SK-N-SH (cell line): ENCODE data around the gene CENPE. TPM values are rescaled to one million over a fixed set of nuclear protein-coding genes. Genes with fewer than 3 reads are reported as not detected.

ENCODE experiments used
- CTCF ChIA-PET: fragments of 300-600, 350-600 bp; formaldehyde crosslinking; extraction: SDS; loops from one replicate; lab custom pipeline; 2021; lab: Yijun Ruan, JAX
- POLR2A ChIA-PET: fragments of 350-600 bp; sonication (Branson Sonifier 250); formaldehyde crosslinking; extraction: SDS; loops from one replicate; lab custom pipeline; 2020; ENCODE audit warnings: antibody characterized with exemption, inconsistent platforms; lab: Yijun Ruan, JAX
- DNase-seq: peaks from one replicate; pipeline ENCODE4 v3.0.0; 2012
- H2AFZ ChIP-seq: fragments of 200-600 bp; sonication (generic); 2 replicates; pipeline ENCODE4 v1.8.1; 2016; ENCODE audit warnings: antibody characterized with exemption, mild to moderate bottlenecking, low read depth
- H3F3A ChIP-seq: fragments of 200-600 bp; sonication (generic); replicated peaks from 2 replicates; pipeline ENCODE3; 2016; ENCODE audit warnings: antibody characterized with exemption, mild to moderate bottlenecking; ENCODE audit not compliant: insufficient read depth
- H3K27ac ChIP-seq, 2 experiments: fragments of 200-500 bp in 1 of 2; fragments of 200-600 bp in 1 of 2; sonication (Bioruptor generic) in 1 of 2; sonication (generic), shearing (Covaris generic) in 1 of 2; 2 replicates each; pipeline versions ENCODE4 v1.5.1 to v1.6.1; 2014 to 2016; ENCODE audit warnings: low read depth in 2 of 2, inconsistent platforms in 1 of 2, low read length in 1 of 2, mild to moderate bottlenecking in 1 of 2, mixed read lengths in 1 of 2
- H3K27me3 ChIP-seq: fragments of 200-600 bp; sonication (generic), shearing (Covaris generic); 2 replicates; pipeline ENCODE4 v1.6.1; 2016; ENCODE audit warnings: mixed run types; ENCODE audit not compliant: insufficient read depth
- H3K36me3 ChIP-seq, 2 experiments: fragments of 200-500 bp in 1 of 2; fragments of 200-600 bp in 1 of 2; sonication (Bioruptor generic) in 1 of 2; sonication (generic) in 1 of 2; replicated peaks in 1 of 2; 2 replicates each; pipeline versions ENCODE3 to v1.5.1; 2014 to 2016; ENCODE audit warnings: low read length in 1 of 2, mild to moderate bottlenecking in 1 of 2; ENCODE audit not compliant: insufficient read depth in 2 of 2, control insufficient read depth in 1 of 2
- H3K4me1 ChIP-seq, 2 experiments: fragments of 200-500 bp in 1 of 2; fragments of 200-600 bp in 1 of 2; sonication (Bioruptor generic) in 1 of 2; sonication (generic), shearing (Covaris generic) in 1 of 2; 2 replicates each; pipeline versions ENCODE4 v1.5.1 to v1.6.1; 2014 to 2016; ENCODE audit warnings: low read depth in 1 of 2, low read length in 1 of 2, mixed run types in 1 of 2; ENCODE audit not compliant: insufficient read depth in 2 of 2, control insufficient read depth in 1 of 2
- H3K4me2 ChIP-seq: fragments of 200-600 bp; sonication (generic), shearing (Covaris generic); 2 replicates; pipeline ENCODE4 v1.6.1; 2017; ENCODE audit warnings: mixed run types
- H3K4me3 ChIP-seq, 2 experiments: fragments of 200-500 bp in 1 of 2; fragments of 200-600 bp in 1 of 2; sonication (Bioruptor generic) in 1 of 2; sonication (generic), shearing (Covaris generic) in 1 of 2; 2 replicates each; pipeline versions ENCODE4 v1.5.1 to v1.8.1; 2014 to 2016; ENCODE audit warnings: low read depth in 2 of 2, inconsistent platforms in 1 of 2, low read length in 1 of 2, mild to moderate bottlenecking in 1 of 2, mixed read lengths in 1 of 2, moderate library complexity in 1 of 2
- H3K79me2 ChIP-seq: fragments of 200-600 bp; sonication (generic); 2 replicates; pipeline ENCODE4 v1.8.1; 2017; ENCODE audit warnings: mild to moderate bottlenecking; ENCODE audit not compliant: insufficient read depth
- H3K9ac ChIP-seq: fragments of 200-600 bp; sonication (generic); 2 replicates; pipeline ENCODE4 v1.6.1; 2017; ENCODE audit warnings: mixed run types
- H3K9me2 ChIP-seq: fragments of 200-600 bp; sonication (generic); 2 replicates; pipeline ENCODE4 v1.6.1; 2017; ENCODE audit warnings: mixed run types
- H3K9me3 ChIP-seq: fragments of 200-600 bp; sonication (generic); 2 replicates; pipeline ENCODE4 v1.6.1; 2017; ENCODE audit warnings: mixed run types, mild to moderate bottlenecking, moderate library complexity
- H4K20me1 ChIP-seq: fragments of 200-600 bp; sonication (generic); 2 replicates; pipeline ENCODE4 v1.6.1; 2017; ENCODE audit warnings: mild to moderate bottlenecking, mixed run types; ENCODE audit not compliant: insufficient read depth
- CHD2 ChIP-seq: fragments of 150-350 bp; IDR thresholded peaks from 2 replicates; pipeline ENCODE4 v1.6.1; 2018; ENCODE audit warnings: low read length; ENCODE audit not compliant: partially characterized antibody
- FOXJ3 ChIP-seq: sonication (generic); formaldehyde crosslinking; IDR thresholded peaks from 2 replicates; pipeline ENCODE4 v1.5.1; 2020; ENCODE audit warnings: mild to moderate bottlenecking, missing genetic modification reagents
- GATA2 ChIP-seq: sonication (generic); formaldehyde crosslinking; IDR thresholded peaks from 2 replicates; pipeline ENCODE4 v1.5.0; 2020; ENCODE audit warnings: mild to moderate bottlenecking, missing genetic modification reagents
- MEF2A ChIP-seq: IDR thresholded peaks from 2 replicates; pipeline ENCODE4 v1.4.0; 2012; ENCODE audit warnings: low read depth, borderline replicate concordance
- NFIC ChIP-seq: IDR thresholded peaks from 2 replicates; pipeline ENCODE4 v1.4.0; 2012; ENCODE audit warnings: borderline replicate concordance
- POLR2AphosphoS5 ChIP-seq: IDR thresholded peaks from 2 replicates; pipeline ENCODE4 v1.6.1; 2012; ENCODE audit warnings: low read depth, low read length
- RCOR1 ChIP-seq: fragments of 150-350 bp; IDR thresholded peaks from 2 replicates; pipeline ENCODE4 v1.6.1; 2017; ENCODE audit warnings: antibody characterized with exemption, low read length
- SIN3A ChIP-seq: IDR thresholded peaks from 2 replicates; pipeline ENCODE4 v1.6.1; 2012; ENCODE audit warnings: low read depth, mild to moderate bottlenecking, low read length, moderate library complexity, borderline replicate concordance
- TAF1 ChIP-seq: IDR thresholded peaks from 2 replicates; pipeline ENCODE4 v1.6.1; 2012; ENCODE audit warnings: low read depth, mild to moderate bottlenecking, low read length, moderate library complexity, borderline replicate concordance
- YY1 ChIP-seq: IDR thresholded peaks from 2 replicates; pipeline ENCODE4 v1.4.0; 2012; ENCODE audit warnings: low read depth, mild to moderate bottlenecking
- WGBS: methylation state at CpG from one replicate; pipeline ENCODE4 v1.1.6; 2017; ENCODE audit warnings: low lambda C conversion rate; 5-methylcytosine and 5-hydroxymethylcytosine counted together
- polyA plus RNA-seq, 3 experiments: library from polyadenylated mRNA; depleted of rRNA; stranded (reverse); fragments of >200 nt; gene quantifications; 2 replicates each; pipeline ENCODE4 v1.2.3, GENCODE V29; 2012
- TF ChIP-seq, protein P1 (sequence below): IDR thresholded peaks from 2 replicates; pipeline ENCODE4 v1.6.1; 2012; ENCODE audit warnings: mild to moderate bottlenecking, low read depth, low read length, moderate library complexity
- TF ChIP-seq, protein P2 (sequence below): fragments of 150-350 bp; IDR thresholded peaks from 2 replicates; pipeline ENCODE4 v1.6.1; 2016; ENCODE audit warnings: mild to moderate bottlenecking, low read depth, low read length
- TF ChIP-seq, protein P3 (sequence below): IDR thresholded peaks from 2 replicates; pipeline ENCODE4 v1.4.0; 2012; ENCODE audit warnings: low read depth, borderline replicate concordance

CENPE gene
- polyA plus RNA-seq, 1 of the 3 experiments (the other 2 are of a cell fraction), result 1.7 TPM

DNA sequence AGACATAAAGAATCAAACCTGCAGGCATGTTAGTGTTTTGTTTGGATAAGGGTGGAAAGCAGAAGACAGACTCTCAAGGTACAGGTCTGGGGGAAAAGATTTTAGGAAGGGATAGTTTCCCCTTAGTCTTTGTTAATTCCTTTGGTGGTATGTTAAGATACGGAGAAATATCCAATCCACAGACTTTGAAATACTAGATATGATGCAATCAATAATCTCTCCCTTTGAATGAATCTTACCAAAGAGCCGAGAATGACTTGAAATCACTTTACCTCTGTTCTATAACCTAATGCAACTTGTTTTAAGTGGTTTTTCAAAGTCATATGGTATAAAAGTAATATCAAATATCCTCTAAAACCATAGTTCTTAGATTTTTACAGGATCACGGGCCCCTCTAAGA lies 93.3 kb downstream of the CENPE start:
- no peaks in the 10 kb centered on the region for H3K79me2 ChIP-seq
- H2AFZ ChIP-seq, result no peak overlapping the region
- H3K36me3 ChIP-seq, result peaks cover 18 to 27% of the 10 kb centered on the region in 2 experiments
- 97% methylated on average over 3 of the region's 3 CpGs for WGBS
- no peak for TF ChIP-seq RCOR1
- H3K4me3 ChIP-seq, result no peak overlapping the region
- no peak for DNase-seq
- H3K27ac ChIP-seq, result no peak overlapping the region
- H3K27me3 ChIP-seq, result no peaks in the 10 kb centered on the region
- H3K9me3 ChIP-seq, result no peaks in the 10 kb centered on the region
- H3K4me1 ChIP-seq, result peaks cover 0 to 5% of the 10 kb centered on the region in 2 experiments; a peak in 1 of 4 replicates
- H4K20me1 ChIP-seq, result no peaks in the 10 kb centered on the region
- ChIA-PET POLR2A (no interaction called here), CTCF (no interaction called here)
- H3K9ac ChIP-seq, result no peak overlapping the region
- H3K9me2 ChIP-seq, result no peaks in the 10 kb centered on the region
- no peak overlapping the region for H3K4me2 ChIP-seq
- peaks cover 5% of the 10 kb centered on the region for H3F3A ChIP-seq

DNA sequence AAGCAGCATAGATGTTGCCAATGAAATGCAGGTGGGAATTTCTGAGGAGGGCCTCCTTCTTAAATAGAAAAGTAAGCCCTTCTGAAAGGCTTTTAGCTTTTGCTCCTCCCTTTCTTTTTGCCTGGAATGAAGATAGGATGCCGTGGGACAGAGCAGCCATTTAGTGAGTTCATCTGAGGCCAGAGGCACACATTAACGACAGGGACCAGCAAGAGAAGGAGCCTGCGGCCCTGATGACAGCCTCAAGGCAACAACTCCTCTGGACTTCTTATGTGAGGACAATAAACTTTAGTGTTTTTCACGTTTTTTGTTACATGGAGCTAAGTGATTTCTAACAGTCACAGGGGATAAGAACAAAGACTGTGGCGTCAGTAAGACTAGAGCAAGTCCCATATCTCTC lies 97.5 kb downstream of the CENPE start:
- H3K36me3 ChIP-seq, result peaks cover 0 to 4% of the 10 kb centered on the region in 2 experiments
- no peaks in the 10 kb centered on the region for H3K9me3 ChIP-seq
- H3K79me2 ChIP-seq, result peaks cover 10% of the 10 kb centered on the region; the same call in 1 of the 2 replicates
- no peak for DNase-seq
- WGBS, result 52% methylated on average over 5 of the region's 5 CpGs
- no peaks in the 10 kb centered on the region for H4K20me1 ChIP-seq
- no peaks in the 10 kb centered on the region for H3K9me2 ChIP-seq
- H2AFZ ChIP-seq, result 0 out of 2 replicates have a peak overlapping the region, but pooled peaks have one; percentile 54
- no peak overlapping the region for H3K4me3 ChIP-seq
- ChIA-PET CTCF (interaction anchor here (0.7 to 3.0 kb wide), 5 partner anchors 8 to 669 kb away, joined by 3 to 16 read pairs (median 13); no protein-coding TSS in a partner anchor), POLR2A (no interaction called here)
- no peaks in the 10 kb centered on the region for H3K27me3 ChIP-seq
- TF ChIP-seq, protein P1, sequence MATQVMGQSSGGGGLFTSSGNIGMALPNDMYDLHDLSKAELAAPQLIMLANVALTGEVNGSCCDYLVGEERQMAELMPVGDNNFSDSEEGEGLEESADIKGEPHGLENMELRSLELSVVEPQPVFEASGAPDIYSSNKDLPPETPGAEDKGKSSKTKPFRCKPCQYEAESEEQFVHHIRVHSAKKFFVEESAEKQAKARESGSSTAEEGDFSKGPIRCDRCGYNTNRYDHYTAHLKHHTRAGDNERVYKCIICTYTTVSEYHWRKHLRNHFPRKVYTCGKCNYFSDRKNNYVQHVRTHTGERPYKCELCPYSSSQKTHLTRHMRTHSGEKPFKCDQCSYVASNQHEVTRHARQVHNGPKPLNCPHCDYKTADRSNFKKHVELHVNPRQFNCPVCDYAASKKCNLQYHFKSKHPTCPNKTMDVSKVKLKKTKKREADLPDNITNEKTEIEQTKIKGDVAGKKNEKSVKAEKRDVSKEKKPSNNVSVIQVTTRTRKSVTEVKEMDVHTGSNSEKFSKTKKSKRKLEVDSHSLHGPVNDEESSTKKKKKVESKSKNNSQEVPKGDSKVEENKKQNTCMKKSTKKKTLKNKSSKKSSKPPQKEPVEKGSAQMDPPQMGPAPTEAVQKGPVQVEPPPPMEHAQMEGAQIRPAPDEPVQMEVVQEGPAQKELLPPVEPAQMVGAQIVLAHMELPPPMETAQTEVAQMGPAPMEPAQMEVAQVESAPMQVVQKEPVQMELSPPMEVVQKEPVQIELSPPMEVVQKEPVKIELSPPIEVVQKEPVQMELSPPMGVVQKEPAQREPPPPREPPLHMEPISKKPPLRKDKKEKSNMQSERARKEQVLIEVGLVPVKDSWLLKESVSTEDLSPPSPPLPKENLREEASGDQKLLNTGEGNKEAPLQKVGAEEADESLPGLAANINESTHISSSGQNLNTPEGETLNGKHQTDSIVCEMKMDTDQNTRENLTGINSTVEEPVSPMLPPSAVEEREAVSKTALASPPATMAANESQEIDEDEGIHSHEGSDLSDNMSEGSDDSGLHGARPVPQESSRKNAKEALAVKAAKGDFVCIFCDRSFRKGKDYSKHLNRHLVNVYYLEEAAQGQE, result no peak
- TF ChIP-seq NFIC, result no peak
- TF ChIP-seq YY1, result no peak
- TF ChIP-seq FOXJ3 (CRISPR knock-in tag), result no peak
- TF ChIP-seq POLR2AphosphoS5, result no peak
- TF ChIP-seq, protein P2, sequence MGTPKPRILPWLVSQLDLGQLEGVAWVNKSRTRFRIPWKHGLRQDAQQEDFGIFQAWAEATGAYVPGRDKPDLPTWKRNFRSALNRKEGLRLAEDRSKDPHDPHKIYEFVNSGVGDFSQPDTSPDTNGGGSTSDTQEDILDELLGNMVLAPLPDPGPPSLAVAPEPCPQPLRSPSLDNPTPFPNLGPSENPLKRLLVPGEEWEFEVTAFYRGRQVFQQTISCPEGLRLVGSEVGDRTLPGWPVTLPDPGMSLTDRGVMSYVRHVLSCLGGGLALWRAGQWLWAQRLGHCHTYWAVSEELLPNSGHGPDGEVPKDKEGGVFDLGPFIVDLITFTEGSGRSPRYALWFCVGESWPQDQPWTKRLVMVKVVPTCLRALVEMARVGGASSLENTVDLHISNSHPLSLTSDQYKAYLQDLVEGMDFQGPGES, result no peak
- no peak for TF ChIP-seq CHD2
- TF ChIP-seq TAF1, result no peak
- TF ChIP-seq SIN3A, result no peak
- TF ChIP-seq, protein P3, sequence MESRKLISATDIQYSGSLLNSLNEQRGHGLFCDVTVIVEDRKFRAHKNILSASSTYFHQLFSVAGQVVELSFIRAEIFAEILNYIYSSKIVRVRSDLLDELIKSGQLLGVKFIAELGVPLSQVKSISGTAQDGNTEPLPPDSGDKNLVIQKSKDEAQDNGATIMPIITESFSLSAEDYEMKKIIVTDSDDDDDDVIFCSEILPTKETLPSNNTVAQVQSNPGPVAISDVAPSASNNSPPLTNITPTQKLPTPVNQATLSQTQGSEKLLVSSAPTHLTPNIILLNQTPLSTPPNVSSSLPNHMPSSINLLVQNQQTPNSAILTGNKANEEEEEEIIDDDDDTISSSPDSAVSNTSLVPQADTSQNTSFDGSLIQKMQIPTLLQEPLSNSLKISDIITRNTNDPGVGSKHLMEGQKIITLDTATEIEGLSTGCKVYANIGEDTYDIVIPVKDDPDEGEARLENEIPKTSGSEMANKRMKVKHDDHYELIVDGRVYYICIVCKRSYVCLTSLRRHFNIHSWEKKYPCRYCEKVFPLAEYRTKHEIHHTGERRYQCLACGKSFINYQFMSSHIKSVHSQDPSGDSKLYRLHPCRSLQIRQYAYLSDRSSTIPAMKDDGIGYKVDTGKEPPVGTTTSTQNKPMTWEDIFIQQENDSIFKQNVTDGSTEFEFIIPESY, result no peak
- TF ChIP-seq MEF2A, result no peak
- TF ChIP-seq GATA2, result no peak
- H3K9ac ChIP-seq, result no peak overlapping the region
- H3F3A ChIP-seq, result peaks cover 5% of the 10 kb centered on the region
- no peak overlapping the region for H3K27ac ChIP-seq
- peaks cover 7 to 8% of the 10 kb centered on the region in 2 experiments; a peak in 3 of 4 replicates for H3K4me1 ChIP-seq
- no peak overlapping the region for H3K4me2 ChIP-seq
